GM21576 (cell line): ENCODE data around the gene CLCNKA.
"Not testable (repeated sequence)": the region's sequence is repeated elsewhere in the genome, so short reads cannot be mapped to it uniquely, and the experiment has no call there.

ENCODE experiments used
- ATAC-seq: cut with Tn5 transposase; IDR thresholded peaks from one replicate; pipeline ENCODE4 v1.9.1; 2021; ENCODE audit warnings: mild to moderate bottlenecking, moderate library complexity; ENCODE audit not compliant: unreplicated experiment

Gene CLCNKA

DNA sequence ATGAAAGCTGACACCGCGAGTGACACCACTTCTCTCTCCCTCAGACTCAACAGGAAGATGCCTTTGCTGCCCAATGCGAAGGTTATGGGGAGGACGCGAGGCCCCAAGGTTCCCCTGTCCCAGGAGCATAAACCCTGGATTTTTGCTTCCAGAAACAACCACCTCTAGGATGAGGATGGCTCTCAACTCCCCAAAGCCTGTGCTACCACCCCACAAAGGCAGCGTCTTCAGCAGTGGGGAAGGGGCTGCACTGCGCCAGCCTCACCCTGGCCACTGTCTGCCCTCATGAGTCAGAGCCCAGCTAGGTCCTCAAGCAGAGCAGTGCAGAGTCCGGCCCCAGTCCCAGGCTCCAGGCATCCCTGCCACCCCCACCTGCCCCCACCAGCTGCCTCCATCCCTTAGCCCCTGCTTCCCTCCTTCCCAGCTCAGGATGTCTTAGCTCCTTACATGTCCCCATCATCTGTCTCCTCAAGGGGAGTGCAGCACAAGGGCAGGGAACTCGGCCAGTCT, 24.7 kb upstream of the CLCNKA start:
- ATAC-seq: no peak

DNA sequence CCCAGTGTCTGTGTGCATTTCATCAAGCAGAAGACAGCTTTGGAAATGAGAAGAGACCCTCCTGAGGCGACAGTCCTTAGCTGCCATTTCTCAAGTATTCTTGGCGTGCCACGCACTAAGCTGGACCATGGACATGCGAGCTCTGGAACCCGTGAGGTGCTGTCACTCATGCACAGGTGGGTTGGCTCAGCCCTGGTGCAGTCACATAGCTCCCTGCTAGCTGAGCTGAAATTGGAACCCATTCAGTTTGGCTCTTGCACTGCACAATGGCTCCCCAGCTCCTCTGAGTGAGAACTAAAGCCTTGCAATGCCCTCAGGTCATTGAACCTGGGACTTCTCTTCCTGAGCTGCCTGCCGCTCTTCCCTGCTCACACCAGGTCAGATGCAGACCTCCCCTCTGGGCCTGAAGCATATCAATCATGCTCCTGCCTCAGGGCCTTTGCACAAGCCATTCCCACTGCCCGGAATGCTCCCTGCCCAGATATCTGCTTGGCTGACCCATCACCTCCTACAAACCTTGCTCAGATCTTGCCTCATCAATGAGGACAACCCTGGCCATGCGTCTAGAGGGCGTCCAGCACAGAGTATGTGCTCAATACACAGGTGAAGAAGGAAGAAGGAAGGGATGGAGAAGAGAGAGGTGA, 24.1 kb upstream of the CLCNKA start:
- no peak for ATAC-seq

DNA sequence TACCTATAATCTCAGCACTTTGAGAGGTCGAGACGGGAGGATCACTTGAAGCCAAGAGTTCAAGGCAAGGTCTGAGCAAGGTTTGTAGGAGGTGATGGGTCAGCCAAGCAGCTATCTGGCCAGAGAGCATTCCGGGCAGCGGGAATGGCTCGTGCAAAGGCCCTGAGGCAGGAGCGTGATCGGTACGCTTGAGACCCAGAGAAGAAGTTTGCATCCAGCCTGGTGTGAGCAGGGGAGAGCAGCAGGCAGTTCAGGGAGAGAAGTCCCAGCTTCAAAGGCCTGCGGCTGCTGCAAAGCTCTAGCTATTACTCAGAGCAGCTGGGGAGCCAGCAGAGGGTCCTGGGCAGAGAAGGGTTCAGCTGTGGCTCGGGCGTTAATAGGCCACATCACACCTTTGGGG, 22.9 kb upstream of the CLCNKA start:
- ATAC-seq: no peak

DNA sequence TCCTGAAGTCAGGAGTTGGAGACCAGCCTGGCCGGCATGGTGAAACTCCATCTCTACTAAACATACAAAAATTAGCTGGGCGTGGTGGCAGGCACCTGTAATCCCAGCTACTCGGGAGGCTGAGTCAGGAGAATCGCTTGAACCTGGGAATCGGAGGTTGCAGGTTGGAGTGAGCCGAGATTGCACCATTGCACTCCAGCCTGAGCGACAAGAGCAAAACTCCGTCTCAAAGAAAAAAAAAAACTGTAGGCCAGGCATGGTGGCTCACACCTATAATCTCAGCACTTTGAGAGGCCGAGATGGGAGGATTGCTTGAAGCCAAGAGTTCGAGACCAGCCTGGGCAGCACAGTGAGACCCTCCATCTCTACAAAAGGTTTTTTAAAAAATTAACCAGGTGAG, 20.6 kb upstream of the CLCNKA start:
- not testable (repeated sequence) for ATAC-seq

DNA sequence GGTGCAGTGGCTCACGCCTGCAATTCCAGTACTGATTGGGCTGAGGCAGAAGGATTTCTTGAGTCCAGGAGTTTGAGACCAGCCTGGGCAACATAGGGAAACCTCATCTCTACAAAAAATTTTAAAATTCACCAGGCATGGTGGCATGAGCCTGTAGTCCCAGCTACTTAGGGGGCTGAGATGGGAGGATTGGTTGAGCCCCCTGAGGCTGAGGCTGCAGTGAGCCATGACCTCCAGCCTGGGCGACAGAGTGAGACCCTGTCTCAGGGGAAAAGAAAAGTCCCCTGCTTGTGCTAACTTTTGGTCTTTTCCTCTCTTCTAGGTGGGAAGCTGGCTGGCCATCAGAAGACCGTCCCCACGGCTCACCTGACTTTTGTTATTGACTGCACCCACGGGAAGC, 16.2 kb upstream of the CLCNKA start:
- no peak for ATAC-seq

DNA sequence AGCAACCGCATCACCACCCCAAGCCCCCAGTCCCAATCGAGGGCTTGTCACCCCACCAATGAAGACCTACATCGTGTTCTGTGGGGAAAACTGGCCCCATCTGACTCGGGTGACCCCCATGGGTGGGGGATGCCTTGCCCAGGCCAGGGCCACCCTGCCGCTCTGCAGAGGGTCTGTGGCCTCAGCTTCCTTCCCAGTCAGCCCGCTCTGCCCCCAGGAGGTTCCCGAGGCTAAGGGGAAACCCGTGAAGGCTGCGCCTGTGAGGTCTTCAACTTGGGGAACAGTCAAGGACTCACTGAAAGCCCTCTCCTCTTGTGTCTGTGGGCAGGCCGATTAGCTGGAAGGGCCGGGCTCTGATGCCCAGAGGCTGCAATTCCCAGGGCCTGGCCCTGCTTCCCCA, 15.8 kb upstream of the CLCNKA start:
- no peak for ATAC-seq

DNA sequence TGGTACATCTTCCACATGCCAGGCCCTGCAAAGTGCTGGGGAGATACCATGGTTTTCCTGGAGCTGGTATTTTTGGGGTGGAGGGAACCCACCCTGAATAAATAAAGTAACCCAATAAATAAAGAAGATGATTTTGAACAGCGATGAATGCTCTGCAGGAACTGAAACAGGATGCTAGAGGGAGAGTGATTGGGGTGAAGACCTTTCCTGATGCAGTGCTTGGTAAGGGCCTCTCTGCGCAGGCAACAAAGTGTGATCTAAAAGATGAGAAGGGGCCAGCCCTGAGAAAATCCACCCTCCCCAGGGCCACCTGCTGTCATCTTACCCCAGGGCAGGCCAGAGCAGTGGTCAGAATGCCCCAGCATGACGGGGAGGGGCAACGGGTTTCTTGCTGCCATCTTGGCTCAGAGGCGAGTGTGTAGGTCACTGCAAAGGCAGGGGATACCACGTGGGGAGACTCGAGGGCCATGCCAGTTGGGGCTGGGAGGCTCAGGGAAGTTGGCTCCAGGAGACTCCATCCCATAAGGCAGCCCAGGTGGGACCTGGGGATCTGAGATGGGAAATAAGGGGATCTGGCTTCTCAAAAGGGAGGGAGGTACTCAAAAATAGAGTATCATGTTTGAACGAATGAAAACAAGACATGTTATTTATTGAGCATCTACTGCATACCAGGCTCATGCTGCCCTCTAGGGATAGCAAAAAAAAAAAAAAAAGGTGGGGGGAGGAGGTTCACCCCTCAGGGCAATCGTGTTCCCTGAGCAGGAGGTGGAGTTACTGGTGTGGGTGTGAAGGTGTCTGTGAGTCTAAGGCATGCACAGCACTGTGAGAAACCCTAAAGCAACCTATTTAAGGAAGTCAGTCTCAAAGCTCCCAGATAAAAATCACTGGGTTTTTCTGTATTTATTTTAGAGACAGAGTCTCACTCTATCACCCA, 15.0 kb upstream of the CLCNKA start:
- no peak for ATAC-seq

DNA sequence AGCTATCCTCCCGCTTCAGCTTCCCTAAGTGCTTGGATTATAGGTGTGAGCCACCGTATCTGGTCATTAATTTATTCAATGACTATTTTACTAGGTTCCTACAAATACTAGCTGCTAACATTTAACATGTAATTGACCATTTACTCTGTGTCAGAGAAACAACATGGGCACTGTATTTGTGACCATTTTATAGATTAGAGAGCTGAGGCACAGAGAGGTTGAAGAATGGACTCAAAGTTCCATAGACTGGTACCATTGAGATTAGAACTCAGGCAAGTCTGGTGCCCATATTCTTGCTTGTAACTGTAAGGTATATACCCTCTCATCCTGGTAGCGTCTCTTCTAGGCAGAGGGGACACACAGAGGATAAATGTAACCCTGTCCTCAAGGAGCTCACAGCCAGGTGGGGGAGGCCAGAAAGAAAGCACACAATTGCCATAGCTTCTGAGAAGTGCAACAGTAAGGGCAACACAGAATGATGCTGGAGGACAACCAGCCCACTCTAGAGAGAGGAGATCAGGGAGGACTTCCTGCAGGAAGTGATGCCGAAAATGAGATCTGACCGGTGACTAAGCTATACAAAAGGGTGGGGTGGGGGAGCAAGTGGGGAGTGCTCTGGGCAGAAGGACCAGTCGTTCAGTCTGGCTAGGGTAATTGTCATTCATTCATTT, 14.0 kb upstream of the CLCNKA start:
- no peak for ATAC-seq

DNA sequence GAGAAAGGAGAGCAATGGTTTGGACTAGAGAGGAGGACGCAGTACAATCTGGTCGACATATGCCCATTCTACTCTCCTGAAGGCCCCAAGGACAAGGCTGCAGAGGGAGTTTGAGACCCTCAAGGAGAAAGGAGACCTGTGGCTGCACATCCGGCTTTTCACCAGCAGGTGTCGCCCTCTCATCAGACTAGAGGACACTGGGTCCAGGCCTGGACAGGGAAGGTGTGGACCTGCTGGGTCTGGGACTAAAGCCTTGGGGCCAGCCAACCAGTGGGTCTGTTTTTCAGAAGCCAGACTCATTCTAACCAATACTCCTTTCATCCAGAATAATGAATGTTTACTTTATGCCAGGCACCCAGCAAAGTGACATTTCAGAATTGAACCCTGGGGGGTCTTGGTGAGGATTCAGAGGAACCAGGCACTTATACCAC, 12.8 kb upstream of the CLCNKA start:
- no peak for ATAC-seq

DNA sequence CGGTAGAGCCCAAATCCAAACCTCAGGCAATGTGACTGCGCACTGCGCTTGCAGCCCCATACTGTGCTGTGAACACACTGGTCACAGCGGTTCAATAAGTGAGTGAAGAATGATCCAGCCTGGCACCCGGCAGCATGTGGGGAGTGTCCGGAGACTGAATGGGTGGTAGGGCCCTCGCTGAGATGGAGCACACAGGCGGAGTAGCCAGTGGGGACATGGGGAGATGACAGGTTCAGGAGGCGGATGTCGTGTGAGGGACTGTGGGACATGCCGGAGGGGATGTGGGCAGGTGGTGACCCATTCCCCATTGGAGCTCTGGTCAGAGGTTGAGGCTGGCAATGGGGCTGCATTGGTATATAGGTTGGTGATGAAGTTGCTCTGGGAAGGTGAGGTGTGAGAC, 12.2 kb upstream of the CLCNKA start:
- ATAC-seq: no peak

DNA sequence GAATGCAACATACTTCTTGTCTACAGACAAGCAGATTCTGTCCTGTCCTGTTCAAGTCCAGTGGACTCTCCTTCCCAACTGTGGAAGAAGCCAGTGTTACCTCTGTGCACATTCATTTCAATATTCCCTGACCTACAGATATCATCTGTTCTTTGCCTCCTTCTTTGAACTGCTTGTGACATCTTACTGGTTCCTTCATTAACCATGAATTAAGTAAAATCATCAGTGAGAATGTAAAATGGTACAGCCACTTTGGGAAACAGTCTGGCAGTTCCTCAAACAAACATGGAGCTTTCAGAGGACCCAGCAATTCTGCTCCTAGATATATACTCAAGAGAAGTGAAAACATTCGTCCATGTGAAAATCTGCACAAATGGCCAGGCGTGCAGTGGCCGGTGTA, 11.0 kb upstream of the CLCNKA start:
- no peak for ATAC-seq

DNA sequence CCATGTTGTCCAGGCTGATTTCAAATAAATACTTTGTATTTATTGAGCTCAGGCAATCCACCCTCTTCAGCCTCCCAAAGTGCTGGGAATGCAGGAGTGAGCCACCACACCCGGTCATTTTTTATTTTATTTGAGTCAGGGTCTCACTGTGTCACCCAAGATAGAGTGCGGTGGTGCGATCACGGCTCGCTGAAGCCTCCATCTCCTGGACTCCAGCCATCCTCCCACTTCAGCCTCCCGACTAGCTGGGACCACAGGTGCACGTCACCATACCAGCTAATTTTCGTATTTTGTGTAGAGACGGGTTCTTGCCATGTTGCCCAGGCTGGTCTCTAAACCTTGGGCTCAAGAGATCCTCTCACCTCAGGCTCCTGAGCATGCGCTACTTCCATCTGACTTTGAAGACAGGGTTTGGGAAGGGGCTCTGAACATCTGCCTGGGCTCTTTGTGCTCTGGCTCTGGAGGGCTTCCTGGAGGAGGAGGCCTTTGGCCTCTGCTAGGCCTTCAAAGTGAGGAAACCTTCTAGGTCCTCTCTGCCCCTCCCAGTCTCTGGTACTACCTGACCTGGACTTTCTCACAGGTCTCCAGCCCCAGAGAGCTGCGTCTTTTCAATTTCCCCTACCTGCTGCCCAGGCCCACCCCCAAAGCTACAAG, 9.8 kb upstream of the CLCNKA start:
- no peak for ATAC-seq

DNA sequence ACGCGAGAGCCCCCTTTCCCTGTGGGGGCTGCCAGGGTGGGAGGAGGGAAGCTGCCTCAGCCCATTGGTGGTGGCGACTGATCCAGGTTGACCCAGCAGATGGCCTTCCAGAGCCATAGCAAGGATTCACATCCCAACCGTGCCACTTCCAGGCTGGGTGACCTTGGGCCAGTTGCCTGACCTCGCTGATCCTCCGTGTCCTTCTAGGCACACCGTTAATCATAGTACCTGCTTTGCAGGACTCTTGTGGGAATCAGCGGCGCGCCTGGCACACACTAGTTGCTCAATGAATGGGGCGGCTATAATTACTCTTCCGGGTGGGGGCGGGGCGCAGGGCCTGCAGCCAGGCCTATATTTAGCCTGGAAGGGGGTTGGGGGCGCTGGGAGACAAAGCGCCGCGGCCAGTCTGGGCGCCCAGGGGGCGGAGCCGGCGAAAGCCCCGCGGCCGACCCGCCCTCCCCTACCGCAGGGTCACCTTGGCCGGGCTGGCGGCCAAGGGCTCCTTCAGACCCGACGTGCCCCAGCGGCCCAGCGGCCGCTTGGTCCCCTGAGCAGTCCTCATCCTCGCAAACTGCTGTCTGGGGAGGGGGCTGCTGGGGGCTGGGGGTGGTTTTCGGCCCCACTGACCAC, 9.1 kb upstream of the CLCNKA start:
- no peak for ATAC-seq

DNA sequence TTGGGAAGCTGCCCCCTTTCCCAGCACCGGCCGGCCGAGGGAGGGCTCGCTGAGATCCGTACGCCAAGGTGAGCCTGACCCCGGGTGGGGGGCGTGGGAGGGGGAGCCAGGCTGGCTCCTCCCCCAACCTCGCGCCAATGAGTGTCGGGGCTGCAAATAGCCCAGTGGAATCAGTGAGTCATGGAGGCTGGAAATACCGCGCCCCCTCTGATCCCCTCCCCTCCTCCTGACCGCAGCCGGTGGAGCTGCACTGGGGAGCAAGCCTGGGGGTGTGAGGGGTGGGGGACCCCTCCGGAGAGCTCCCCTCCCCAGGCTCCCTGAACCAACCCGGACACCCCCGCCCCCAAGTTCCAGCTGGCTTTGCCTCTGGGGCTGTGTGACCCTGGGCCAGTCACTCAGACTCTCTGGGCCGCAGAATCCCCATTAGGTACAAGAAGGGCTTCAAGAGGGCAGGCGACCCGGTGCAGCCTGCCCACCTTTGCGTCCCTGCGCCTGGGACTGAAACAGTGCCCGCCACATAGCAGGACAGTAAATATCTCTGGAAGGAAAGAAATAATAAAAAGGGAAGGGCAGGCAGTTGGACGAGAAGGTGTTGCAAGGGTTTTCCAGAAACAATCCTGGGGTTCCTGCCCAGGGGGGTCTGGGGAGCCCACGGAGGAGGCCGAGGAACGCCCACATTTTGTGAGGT, 8.5 kb upstream of the CLCNKA start:
- no peak for ATAC-seq

DNA sequence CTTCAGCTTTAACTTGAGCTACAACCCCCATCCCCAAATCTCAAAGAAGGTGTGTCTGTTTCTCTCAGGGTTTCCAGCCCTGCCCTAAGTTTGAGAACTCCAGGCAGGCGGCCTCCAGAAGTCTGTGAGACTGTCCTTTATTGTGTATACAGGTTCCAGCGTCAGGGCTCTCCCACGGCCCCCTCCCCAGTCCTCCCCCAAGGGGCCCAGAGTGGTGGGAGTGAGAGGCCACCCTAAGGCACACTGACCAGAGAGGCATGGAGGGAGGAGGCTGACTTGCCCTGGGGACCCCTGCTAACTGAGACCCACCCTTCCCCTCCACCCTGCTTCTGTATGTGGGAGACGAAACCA, 8.0 kb upstream of the CLCNKA start:
- ATAC-seq: no peak

DNA sequence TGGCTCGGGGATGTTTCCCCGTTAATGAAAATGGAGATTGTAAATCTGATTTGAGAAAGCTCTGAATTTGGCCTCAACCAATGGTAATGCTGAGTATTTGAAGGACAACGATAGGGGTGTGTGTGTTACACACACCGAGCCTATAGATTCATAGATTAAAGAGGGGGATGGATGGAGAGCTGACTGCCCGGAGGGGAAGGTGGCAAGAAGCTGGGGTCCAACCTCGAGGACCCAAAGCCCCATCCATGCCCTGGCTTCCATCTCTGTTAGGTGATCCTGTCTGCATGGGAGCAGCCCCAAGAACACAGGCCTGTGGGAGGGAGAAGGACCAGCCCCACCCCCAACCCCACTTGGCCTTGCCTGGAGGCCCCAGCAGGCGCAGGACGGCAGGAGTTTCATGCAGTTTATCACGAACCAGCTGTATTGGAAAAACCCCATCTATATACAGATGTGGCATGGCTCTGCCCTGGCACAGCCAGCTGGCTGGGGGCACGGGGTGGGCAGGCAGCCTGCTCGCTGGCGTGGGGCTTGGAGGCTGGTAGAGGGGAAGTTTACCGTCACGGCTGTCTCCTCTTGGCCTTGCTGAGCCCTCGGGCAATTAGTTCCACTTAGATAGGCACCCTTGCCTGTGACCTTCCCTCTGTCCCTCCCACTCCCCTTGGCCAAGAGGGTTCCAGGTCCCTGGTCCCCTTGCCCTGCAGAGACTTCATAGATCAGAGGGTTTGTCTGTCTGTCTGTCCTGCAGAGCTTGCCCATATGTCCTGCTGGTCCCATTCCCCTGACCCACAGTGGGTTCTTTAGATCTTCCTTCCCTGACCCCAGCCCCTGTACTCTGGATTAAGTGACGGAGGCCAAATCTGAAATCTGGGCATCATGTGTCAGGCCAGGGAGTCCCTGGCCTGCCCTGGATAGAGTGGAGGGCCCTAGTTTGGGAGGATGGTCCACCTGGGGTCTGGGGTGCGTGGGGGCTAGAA, 7.0 kb upstream of the CLCNKA start:
- ATAC-seq: no peak

DNA sequence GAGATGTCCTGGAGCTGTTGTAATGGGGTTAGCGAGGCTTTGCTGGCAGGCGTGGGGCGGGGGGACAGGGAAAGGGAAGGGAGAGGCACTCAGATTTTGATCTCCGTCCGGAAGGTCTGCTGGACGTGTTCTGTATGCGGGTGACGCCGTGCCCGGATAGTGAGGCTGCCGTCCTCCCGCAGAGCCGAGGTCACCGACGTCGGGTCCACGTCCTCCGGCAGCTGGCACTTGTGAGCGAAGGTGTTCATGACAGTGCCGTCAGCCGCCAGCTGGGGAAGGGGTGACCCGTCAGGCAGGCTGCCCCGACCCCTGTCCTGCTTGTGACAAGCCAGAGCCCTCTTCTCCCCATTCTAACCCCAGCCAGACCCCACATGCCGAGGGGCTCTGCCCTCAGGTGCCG, 6.3 kb upstream of the CLCNKA start:
- no peak for ATAC-seq

DNA sequence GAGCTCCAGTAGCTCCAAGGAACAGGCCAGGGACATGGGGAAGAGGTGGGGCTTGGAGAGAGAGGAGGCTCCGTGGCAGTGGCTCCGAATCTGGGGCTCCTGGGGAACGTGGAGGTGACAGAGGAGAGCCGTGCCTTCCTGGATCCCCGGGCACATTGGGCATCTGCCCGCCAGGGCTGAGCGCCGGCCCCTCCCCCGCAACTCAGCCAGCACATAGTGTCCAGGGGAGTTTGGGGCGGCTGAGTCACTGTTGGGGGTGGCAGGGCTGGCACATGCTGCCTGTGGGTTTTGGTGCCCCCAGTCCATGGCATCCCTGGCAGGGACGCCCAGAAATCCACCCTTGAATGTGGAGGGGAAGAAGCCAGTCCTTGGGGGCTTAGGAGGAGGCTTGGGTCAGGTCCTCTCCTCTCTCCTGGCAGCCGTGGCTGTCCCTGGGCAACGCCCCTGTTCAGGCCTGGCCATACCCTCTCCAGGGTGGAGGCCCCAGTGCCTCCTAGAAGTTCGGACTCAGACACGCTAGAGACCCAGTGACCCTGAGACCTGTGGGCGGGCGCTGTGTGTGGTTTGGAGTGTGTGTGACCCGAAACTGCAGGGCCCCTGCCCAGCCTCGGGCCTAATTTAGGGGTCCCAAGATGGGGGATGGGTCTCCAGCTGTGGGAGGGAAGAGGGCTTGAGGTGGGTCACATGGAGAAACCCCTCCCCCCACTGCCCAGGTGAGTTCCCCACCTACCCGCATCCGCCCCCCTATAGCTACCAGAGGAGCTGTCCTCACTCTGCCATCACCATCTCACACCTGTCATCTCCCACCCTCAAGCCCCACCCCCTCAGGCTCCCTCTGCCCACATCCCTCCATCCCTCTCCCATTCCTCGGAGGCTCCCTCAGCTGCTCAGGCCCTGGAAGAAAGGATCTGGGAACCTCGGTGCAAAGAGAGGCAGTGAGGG, 5.6 kb upstream of the CLCNKA start:
- no peak for ATAC-seq
